Measurements from ENCODE around the gene PSMD6.

Gene PSMD6

GRCh38 chr3:64029287-64029686, 6.0 kb upstream of the PSMD6 start:
- H3K9ac ChIP-seq (ENCODE audit: low read depth in 1 of 2, low read length in 2 of 2) = no peak overlapping the region
- H3K27me3 ChIP-seq (ENCODE audit: control insufficient read depth in 2 of 2, insufficient read depth in 2 of 2, low read length in 2 of 2) = peaks cover 2 to 12% of the 10 kb centered on the region in 2 donors
- H3K9me3 ChIP-seq (ENCODE audit: control insufficient read depth in 2 of 2, low read length in 2 of 2) = no peaks in the 10 kb centered on the region
- no peak overlapping the region for H3K4me3 ChIP-seq (ENCODE audit: low read length in 2 of 2)
- H3K36me3 ChIP-seq (ENCODE audit: control insufficient read depth in 2 of 2, insufficient read depth in 2 of 2, low read length in 2 of 2) = no peaks in the 10 kb centered on the region
- H3K27ac ChIP-seq (ENCODE audit: low read depth in 2 of 2, low read length in 2 of 2) = no peak overlapping the region
- H3K4me1 ChIP-seq (ENCODE audit: control insufficient read depth in 2 of 2, insufficient read depth in 2 of 2, low read length in 2 of 2) = peaks cover 3 to 5% of the 10 kb centered on the region in 2 donors

GRCh38 chr3:64028754-64029153, 5.5 kb upstream of the PSMD6 start:
- Histone ChIP-seq H3K9me3 (ENCODE audit: control insufficient read depth in 2 of 2, low read length in 2 of 2) (no peaks in the 10 kb centered on the region), H3K27ac (ENCODE audit: low read depth in 2 of 2, low read length in 2 of 2) (no peak overlapping the region), H3K27me3 (ENCODE audit: control insufficient read depth in 2 of 2, insufficient read depth in 2 of 2, low read length in 2 of 2) (peaks cover 2 to 12% of the 10 kb centered on the region in 2 donors), H3K4me1 (ENCODE audit: control insufficient read depth in 2 of 2, insufficient read depth in 2 of 2, low read length in 2 of 2) (peaks cover 3 to 5% of the 10 kb centered on the region in 2 donors), H3K9ac (ENCODE audit: low read depth in 1 of 2, low read length in 2 of 2) (no peak overlapping the region), H3K4me3 (ENCODE audit: low read length in 2 of 2) (no peak overlapping the region), H3K36me3 (ENCODE audit: control insufficient read depth in 2 of 2, insufficient read depth in 2 of 2, low read length in 2 of 2) (no peaks in the 10 kb centered on the region)

GRCh38 chr3:64027658-64028057, 4.4 kb upstream of the PSMD6 start:
- H3K27ac ChIP-seq (ENCODE audit: low read depth in 2 of 2, low read length in 2 of 2) = no peak overlapping the region
- no peaks in the 10 kb centered on the region for H3K9me3 ChIP-seq (ENCODE audit: control insufficient read depth in 2 of 2, low read length in 2 of 2)
- no peak overlapping the region for H3K4me3 ChIP-seq (ENCODE audit: low read length in 2 of 2)
- H3K9ac ChIP-seq (ENCODE audit: low read depth in 1 of 2, low read length in 2 of 2) = no peak overlapping the region
- no peaks in the 10 kb centered on the region for H3K36me3 ChIP-seq (ENCODE audit: control insufficient read depth in 2 of 2, insufficient read depth in 2 of 2, low read length in 2 of 2)
- H3K4me1 ChIP-seq (ENCODE audit: control insufficient read depth in 2 of 2, insufficient read depth in 2 of 2, low read length in 2 of 2) = peaks cover 3 to 6% of the 10 kb centered on the region in 2 donors
- peaks cover 2 to 12% of the 10 kb centered on the region in 2 donors for H3K27me3 ChIP-seq (ENCODE audit: control insufficient read depth in 2 of 2, insufficient read depth in 2 of 2, low read length in 2 of 2)

- Histone ChIP-seq H3K9me3 (ENCODE audit: control insufficient read depth in 2 of 2, low read length in 2 of 2) (no peaks in the 10 kb centered on the region), H3K27ac (ENCODE audit: low read depth in 2 of 2, low read length in 2 of 2) (no peak overlapping the region), H3K9ac (ENCODE audit: low read depth in 1 of 2, low read length in 2 of 2) (no peak overlapping the region), H3K4me1 (ENCODE audit: control insufficient read depth in 2 of 2, insufficient read depth in 2 of 2, low read length in 2 of 2) (peaks cover 11 to 12% of the 10 kb centered on the region in 2 donors), H3K27me3 (ENCODE audit: control insufficient read depth in 2 of 2, insufficient read depth in 2 of 2, low read length in 2 of 2) (peaks cover 2 to 12% of the 10 kb centered on the region in 2 donors), H3K36me3 (ENCODE audit: control insufficient read depth in 2 of 2, insufficient read depth in 2 of 2, low read length in 2 of 2) (peaks cover 0 to 1% of the 10 kb centered on the region in 2 donors), H3K4me3 (ENCODE audit: low read length in 2 of 2) (no peak overlapping the region)
Measured at GRCh38 chr3:64026346-64026745, 3.1 kb upstream of the PSMD6 start.

GRCh38 chr3:64023861-64024223, 548 bp upstream of the PSMD6 start:
- Histone ChIP-seq H3K36me3 (ENCODE audit: control insufficient read depth in 2 of 2, insufficient read depth in 2 of 2, low read length in 2 of 2) (peaks cover 1 to 11% of the 10 kb centered on the region in 2 donors), H3K27ac (ENCODE audit: low read depth in 2 of 2, low read length in 2 of 2) (no peak overlapping the region), H3K9me3 (ENCODE audit: control insufficient read depth in 2 of 2, low read length in 2 of 2) (no peaks in the 10 kb centered on the region), H3K4me1 (ENCODE audit: control insufficient read depth in 2 of 2, insufficient read depth in 2 of 2, low read length in 2 of 2) (peaks cover 8 to 9% of the 10 kb centered on the region in 2 donors), H3K9ac (ENCODE audit: low read depth in 1 of 2, low read length in 2 of 2) (peak overlapping the region in 1 of 2 donors; percentile 94), H3K4me3 (ENCODE audit: low read length in 2 of 2) (peak overlapping the region; percentile 92 to 96), H3K27me3 (ENCODE audit: control insufficient read depth in 2 of 2, insufficient read depth in 2 of 2, low read length in 2 of 2) (peaks cover 0 to 5% of the 10 kb centered on the region in 2 donors)

- H3K9ac ChIP-seq (ENCODE audit: low read depth in 1 of 2, low read length in 2 of 2) = peak overlapping the region; percentile 92 to 94
- H3K4me1 ChIP-seq (ENCODE audit: control insufficient read depth in 2 of 2, insufficient read depth in 2 of 2, low read length in 2 of 2) = peaks cover 8 to 9% of the 10 kb centered on the region in 2 donors
- peaks cover 13 to 23% of the 10 kb centered on the region in 2 donors for H3K36me3 ChIP-seq (ENCODE audit: control insufficient read depth in 2 of 2, insufficient read depth in 2 of 2, low read length in 2 of 2)
- no peaks in the 10 kb centered on the region for H3K9me3 ChIP-seq (ENCODE audit: control insufficient read depth in 2 of 2, low read length in 2 of 2)
- H3K27me3 ChIP-seq (ENCODE audit: control insufficient read depth in 2 of 2, insufficient read depth in 2 of 2, low read length in 2 of 2) = peaks cover 0 to 3% of the 10 kb centered on the region in 2 donors
- peak overlapping the region; percentile 92 to 96 for H3K4me3 ChIP-seq (ENCODE audit: low read length in 2 of 2)
- peak overlapping the region; percentile 81 to 84 for H3K27ac ChIP-seq (ENCODE audit: low read depth in 2 of 2, low read length in 2 of 2)
Measured at GRCh38 chr3:64022451-64023186, 675 bp downstream of the PSMD6 start.

- Histone ChIP-seq H3K27me3 (ENCODE audit: control insufficient read depth in 2 of 2, insufficient read depth in 2 of 2, low read length in 2 of 2) (no peaks in the 10 kb centered on the region), H3K9ac (ENCODE audit: low read depth in 1 of 2, low read length in 2 of 2) (peak overlapping the region in 1 of 2 donors; percentile 94), H3K36me3 (ENCODE audit: control insufficient read depth in 2 of 2, insufficient read depth in 2 of 2, low read length in 2 of 2) (peaks cover 19 to 26% of the 10 kb centered on the region in 2 donors), H3K27ac (ENCODE audit: low read depth in 2 of 2, low read length in 2 of 2) (no peak overlapping the region), H3K4me3 (ENCODE audit: low read length in 2 of 2) (peak overlapping the region; percentile 92 to 96), H3K4me1 (ENCODE audit: control insufficient read depth in 2 of 2, insufficient read depth in 2 of 2, low read length in 2 of 2) (peaks cover 8 to 9% of the 10 kb centered on the region in 2 donors), H3K9me3 (ENCODE audit: control insufficient read depth in 2 of 2, low read length in 2 of 2) (no peaks in the 10 kb centered on the region)
Measured at GRCh38 chr3:64021922-64022321, 1.4 kb downstream of the PSMD6 start.

GRCh38 chr3:64019879-64020278, 3.4 kb downstream of the PSMD6 start:
- Histone ChIP-seq H3K9ac (ENCODE audit: low read depth in 1 of 2, low read length in 2 of 2) (no peak overlapping the region), H3K4me1 (ENCODE audit: control insufficient read depth in 2 of 2, insufficient read depth in 2 of 2, low read length in 2 of 2) (peaks cover 8 to 9% of the 10 kb centered on the region in 2 donors), H3K27me3 (ENCODE audit: control insufficient read depth in 2 of 2, insufficient read depth in 2 of 2, low read length in 2 of 2) (no peaks in the 10 kb centered on the region), H3K9me3 (ENCODE audit: control insufficient read depth in 2 of 2, low read length in 2 of 2) (no peaks in the 10 kb centered on the region), H3K4me3 (ENCODE audit: low read length in 2 of 2) (no peak overlapping the region), H3K27ac (ENCODE audit: low read depth in 2 of 2, low read length in 2 of 2) (no peak overlapping the region), H3K36me3 (ENCODE audit: control insufficient read depth in 2 of 2, insufficient read depth in 2 of 2, low read length in 2 of 2) (peaks cover 31 to 37% of the 10 kb centered on the region in 2 donors)

GRCh38 chr3:64019271-64019670, 4.0 kb downstream of the PSMD6 start:
- H3K27me3 ChIP-seq (ENCODE audit: control insufficient read depth in 2 of 2, insufficient read depth in 2 of 2, low read length in 2 of 2) = no peaks in the 10 kb centered on the region
- H3K27ac ChIP-seq (ENCODE audit: low read depth in 2 of 2, low read length in 2 of 2) = no peak overlapping the region
- H3K4me3 ChIP-seq (ENCODE audit: low read length in 2 of 2) = no peak overlapping the region
- H3K9ac ChIP-seq (ENCODE audit: low read depth in 1 of 2, low read length in 2 of 2) = no peak overlapping the region
- H3K9me3 ChIP-seq (ENCODE audit: control insufficient read depth in 2 of 2, low read length in 2 of 2) = no peaks in the 10 kb centered on the region
- peaks cover 37 to 43% of the 10 kb centered on the region in 2 donors for H3K36me3 ChIP-seq (ENCODE audit: control insufficient read depth in 2 of 2, insufficient read depth in 2 of 2, low read length in 2 of 2)
- peaks cover 8 to 9% of the 10 kb centered on the region in 2 donors for H3K4me1 ChIP-seq (ENCODE audit: control insufficient read depth in 2 of 2, insufficient read depth in 2 of 2, low read length in 2 of 2)

GRCh38 chr3:64016941-64017620, 6.2 kb downstream of the PSMD6 start:
- peaks cover 3% of the 10 kb centered on the region in 2 donors for H3K4me1 ChIP-seq (ENCODE audit: control insufficient read depth in 2 of 2, insufficient read depth in 2 of 2, low read length in 2 of 2)
- no peaks in the 10 kb centered on the region for H3K27me3 ChIP-seq (ENCODE audit: control insufficient read depth in 2 of 2, insufficient read depth in 2 of 2, low read length in 2 of 2)
- no peaks in the 10 kb centered on the region for H3K9me3 ChIP-seq (ENCODE audit: control insufficient read depth in 2 of 2, low read length in 2 of 2)
- H3K36me3 ChIP-seq (ENCODE audit: control insufficient read depth in 2 of 2, insufficient read depth in 2 of 2, low read length in 2 of 2) = peaks cover 56 to 63% of the 10 kb centered on the region in 2 donors
- no peak overlapping the region for H3K4me3 ChIP-seq (ENCODE audit: low read length in 2 of 2)
- H3K27ac ChIP-seq (ENCODE audit: low read depth in 2 of 2, low read length in 2 of 2) = no peak overlapping the region
- H3K9ac ChIP-seq (ENCODE audit: low read depth in 1 of 2, low read length in 2 of 2) = no peak overlapping the region
